ENCODE data around the gene TAAR8.

TAAR8 gene

DNA sequence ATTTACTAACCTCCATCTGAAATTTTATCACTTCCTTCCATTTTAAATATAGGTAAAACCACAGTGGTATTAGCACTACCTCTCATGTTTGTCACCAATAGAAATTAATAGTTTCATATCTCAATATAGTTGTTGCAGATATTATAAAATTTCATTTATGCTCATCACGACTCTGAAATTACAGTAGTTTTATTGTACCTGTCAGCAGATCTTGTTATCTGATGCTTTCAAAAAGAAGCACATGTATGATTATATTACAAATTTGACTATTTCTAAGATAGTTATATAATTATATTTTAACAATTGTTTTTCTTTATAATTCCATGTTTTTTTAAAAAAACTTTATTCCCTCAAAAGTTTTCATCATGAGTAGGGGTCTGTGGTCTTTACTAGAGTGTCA is 32.2 kb downstream of the TAAR8 start:
- Histone ChIP-seq H3K4me1 (ENCODE audit: control insufficient read depth, insufficient read depth, low read length) (no peaks in the 10 kb centered on the region), H3K36me3 (ENCODE audit: control insufficient read depth in 2 of 2, insufficient read depth in 1 of 2, low read length in 2 of 2) (no peaks in the 10 kb centered on the region), H3K4me3 (ENCODE audit: low read depth, low read length) (no peak overlapping the region), H3K9me3 (ENCODE audit: control insufficient read depth, insufficient read depth, low read depth, low read length) (no peaks in the 10 kb centered on the region), H3K27ac (ENCODE audit: extremely low read depth, low read depth, low read length) (no peak overlapping the region)
- ChIA-PET POLR2A (no interaction called here), CTCF (interaction anchor here (0.5 kb wide), 1 partner anchor 195 kb away, joined by 5 read pairs; no protein-coding TSS in a partner anchor)
- TF ChIP-seq, protein P1, sequence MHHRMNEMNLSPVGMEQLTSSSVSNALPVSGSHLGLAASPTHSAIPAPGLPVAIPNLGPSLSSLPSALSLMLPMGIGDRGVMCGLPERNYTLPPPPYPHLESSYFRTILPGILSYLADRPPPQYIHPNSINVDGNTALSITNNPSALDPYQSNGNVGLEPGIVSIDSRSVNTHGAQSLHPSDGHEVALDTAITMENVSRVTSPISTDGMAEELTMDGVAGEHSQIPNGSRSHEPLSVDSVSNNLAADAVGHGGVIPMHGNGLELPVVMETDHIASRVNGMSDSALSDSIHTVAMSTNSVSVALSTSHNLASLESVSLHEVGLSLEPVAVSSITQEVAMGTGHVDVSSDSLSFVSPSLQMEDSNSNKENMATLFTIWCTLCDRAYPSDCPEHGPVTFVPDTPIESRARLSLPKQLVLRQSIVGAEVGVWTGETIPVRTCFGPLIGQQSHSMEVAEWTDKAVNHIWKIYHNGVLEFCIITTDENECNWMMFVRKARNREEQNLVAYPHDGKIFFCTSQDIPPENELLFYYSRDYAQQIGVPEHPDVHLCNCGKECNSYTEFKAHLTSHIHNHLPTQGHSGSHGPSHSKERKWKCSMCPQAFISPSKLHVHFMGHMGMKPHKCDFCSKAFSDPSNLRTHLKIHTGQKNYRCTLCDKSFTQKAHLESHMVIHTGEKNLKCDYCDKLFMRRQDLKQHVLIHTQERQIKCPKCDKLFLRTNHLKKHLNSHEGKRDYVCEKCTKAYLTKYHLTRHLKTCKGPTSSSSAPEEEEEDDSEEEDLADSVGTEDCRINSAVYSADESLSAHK (tag by site-specific recombination; IDR thresholded peaks at IDR 0.05) = no peak
- TF ChIP-seq GLIS1 (tag by site-specific recombination; IDR thresholded peaks at IDR 0.05) (no peak), MEIS1 (CRISPR knock-in tag; IDR thresholded peaks at IDR 0.05; ENCODE audit: borderline replicate concordance) (no peak), ZNF23 (tag by site-specific recombination; IDR thresholded peaks at IDR 0.05; ENCODE audit: borderline replicate concordance) (no peak), ZNF311 (tag by site-specific recombination; IDR thresholded peaks at IDR 0.05; ENCODE audit: borderline replicate concordance) (no peak), ZNF354C (tag by site-specific recombination; IDR thresholded peaks at IDR 0.05; ENCODE audit: borderline replicate concordance, low read depth) (no peak), ZNF221 (tag by site-specific recombination; IDR thresholded peaks at IDR 0.05; ENCODE audit: borderline replicate concordance) (no peak), ZNF621 (tag by site-specific recombination; IDR thresholded peaks at IDR 0.05) (no peak), RBAK (tag by site-specific recombination; IDR thresholded peaks at IDR 0.05) (no peak), SCRT1 (tag by site-specific recombination; IDR thresholded peaks at IDR 0.05; ENCODE audit: borderline replicate concordance) (no peak), ZNF223 (tag by site-specific recombination; IDR thresholded peaks at IDR 0.05) (no peak), WT1 (tag by site-specific recombination; IDR thresholded peaks at IDR 0.05) (no peak)
- TF ChIP-seq, protein P2, sequence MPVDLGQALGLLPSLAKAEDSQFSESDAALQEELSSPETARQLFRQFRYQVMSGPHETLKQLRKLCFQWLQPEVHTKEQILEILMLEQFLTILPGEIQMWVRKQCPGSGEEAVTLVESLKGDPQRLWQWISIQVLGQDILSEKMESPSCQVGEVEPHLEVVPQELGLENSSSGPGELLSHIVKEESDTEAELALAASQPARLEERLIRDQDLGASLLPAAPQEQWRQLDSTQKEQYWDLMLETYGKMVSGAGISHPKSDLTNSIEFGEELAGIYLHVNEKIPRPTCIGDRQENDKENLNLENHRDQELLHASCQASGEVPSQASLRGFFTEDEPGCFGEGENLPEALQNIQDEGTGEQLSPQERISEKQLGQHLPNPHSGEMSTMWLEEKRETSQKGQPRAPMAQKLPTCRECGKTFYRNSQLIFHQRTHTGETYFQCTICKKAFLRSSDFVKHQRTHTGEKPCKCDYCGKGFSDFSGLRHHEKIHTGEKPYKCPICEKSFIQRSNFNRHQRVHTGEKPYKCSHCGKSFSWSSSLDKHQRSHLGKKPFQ (tag by site-specific recombination; IDR thresholded peaks at IDR 0.05) = no peak
- TF ChIP-seq, protein P3, sequence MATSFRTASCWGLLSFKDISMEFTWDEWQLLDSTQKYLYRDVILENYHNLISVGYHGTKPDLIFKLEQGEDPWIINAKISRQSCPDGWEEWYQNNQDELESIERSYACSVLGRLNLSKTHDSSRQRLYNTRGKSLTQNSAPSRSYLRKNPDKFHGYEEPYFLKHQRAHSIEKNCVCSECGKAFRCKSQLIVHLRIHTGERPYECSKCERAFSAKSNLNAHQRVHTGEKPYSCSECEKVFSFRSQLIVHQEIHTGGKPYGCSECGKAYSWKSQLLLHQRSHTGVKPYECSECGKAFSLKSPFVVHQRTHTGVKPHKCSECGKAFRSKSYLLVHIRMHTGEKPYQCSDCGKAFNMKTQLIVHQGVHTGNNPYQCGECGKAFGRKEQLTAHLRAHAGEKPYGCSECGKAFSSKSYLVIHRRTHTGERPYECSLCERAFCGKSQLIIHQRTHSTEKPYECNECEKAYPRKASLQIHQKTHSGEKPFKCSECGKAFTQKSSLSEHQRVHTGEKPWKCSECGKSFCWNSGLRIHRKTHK (tag by site-specific recombination; IDR thresholded peaks at IDR 0.05) = no peak
- TF ChIP-seq, protein P4, sequence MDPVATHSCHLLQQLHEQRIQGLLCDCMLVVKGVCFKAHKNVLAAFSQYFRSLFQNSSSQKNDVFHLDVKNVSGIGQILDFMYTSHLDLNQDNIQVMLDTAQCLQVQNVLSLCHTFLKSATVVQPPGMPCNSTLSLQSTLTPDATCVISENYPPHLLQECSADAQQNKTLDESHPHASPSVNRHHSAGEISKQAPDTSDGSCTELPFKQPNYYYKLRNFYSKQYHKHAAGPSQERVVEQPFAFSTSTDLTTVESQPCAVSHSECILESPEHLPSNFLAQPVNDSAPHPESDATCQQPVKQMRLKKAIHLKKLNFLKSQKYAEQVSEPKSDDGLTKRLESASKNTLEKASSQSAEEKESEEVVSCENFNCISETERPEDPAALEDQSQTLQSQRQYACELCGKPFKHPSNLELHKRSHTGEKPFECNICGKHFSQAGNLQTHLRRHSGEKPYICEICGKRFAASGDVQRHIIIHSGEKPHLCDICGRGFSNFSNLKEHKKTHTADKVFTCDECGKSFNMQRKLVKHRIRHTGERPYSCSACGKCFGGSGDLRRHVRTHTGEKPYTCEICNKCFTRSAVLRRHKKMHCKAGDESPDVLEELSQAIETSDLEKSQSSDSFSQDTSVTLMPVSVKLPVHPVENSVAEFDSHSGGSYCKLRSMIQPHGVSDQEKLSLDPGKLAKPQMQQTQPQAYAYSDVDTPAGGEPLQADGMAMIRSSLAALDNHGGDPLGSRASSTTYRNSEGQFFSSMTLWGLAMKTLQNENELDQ (tag by site-specific recombination; IDR thresholded peaks at IDR 0.05; ENCODE audit: low read depth) = no peak
- TF ChIP-seq, protein P5, sequence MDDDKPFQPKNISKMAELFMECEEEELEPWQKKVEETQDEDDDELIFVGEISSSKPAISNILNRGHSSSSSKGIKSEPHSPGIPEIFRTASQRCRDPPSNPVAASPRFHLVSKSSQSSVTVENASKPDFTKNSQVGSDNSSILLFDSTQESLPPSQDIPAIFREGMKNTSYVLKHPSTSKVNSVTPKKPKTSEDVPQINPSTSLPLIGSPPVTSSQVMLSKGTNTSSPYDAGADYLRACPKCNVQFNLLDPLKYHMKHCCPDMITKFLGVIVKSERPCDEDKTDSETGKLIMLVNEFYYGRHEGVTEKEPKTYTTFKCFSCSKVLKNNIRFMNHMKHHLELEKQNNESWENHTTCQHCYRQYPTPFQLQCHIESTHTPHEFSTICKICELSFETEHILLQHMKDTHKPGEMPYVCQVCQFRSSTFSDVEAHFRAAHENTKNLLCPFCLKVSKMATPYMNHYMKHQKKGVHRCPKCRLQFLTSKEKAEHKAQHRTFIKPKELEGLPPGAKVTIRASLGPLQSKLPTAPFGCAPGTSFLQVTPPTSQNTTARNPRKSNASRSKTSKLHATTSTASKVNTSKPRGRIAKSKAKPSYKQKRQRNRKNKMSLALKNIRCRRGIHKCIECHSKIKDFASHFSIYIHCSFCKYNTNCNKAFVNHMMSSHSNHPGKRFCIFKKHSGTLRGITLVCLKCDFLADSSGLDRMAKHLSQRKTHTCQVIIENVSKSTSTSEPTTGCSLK (tag by site-specific recombination; IDR thresholded peaks at IDR 0.05) = no peak
- TF ChIP-seq, protein P6, sequence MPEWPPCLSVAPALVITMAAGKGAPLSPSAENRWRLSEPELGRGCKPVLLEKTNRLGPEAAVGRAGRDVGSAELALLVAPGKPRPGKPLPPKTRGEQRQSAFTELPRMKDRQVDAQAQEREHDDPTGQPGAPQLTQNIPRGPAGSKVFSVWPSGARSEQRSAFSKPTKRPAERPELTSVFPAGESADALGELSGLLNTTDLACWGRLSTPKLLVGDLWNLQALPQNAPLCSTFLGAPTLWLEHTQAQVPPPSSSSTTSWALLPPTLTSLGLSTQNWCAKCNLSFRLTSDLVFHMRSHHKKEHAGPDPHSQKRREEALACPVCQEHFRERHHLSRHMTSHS (tag by site-specific recombination; IDR thresholded peaks at IDR 0.05) = no peak

Measured in HEK293 (cell line).